T follicular helper cell (primary cell): ENCODE results near the gene PACS2.

Source experiments
- DNase-seq: peaks from one replicate; pipeline ENCODE4 v3.0.0-alpha.2; 2020; ENCODE audit warnings: low read depth

PACS2 gene

GRCh38 chr14:105367116-105368031 lies 52.8 kb downstream of the PACS2 start:
- DNase-seq: no peak

- DNase-seq: no peak
These were observed 53.5 kb downstream of the PACS2 start for GRCh38 chr14:105368032-105368417.

DNA sequence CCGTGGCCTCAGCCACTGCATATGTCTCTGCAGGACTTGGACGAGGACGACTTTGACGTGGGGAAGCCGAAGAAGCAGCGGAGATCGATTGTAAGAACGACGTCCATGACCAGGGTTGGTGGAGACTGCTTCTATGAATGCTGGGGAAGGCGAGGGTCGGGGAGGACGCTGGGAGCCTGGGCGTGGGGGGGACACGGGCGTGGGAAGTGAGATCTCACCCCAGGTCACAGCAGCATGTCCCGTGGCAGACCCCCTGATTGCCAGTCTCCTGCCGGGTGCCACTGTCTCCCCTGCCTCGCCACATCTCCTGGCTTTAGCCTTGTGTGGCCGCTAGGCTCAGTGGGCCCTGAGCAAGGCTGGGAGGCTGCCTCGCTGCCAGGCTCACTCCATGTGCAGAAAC lies 53.9 kb downstream of the PACS2 start:
- DNase-seq: no peak

DNA sequence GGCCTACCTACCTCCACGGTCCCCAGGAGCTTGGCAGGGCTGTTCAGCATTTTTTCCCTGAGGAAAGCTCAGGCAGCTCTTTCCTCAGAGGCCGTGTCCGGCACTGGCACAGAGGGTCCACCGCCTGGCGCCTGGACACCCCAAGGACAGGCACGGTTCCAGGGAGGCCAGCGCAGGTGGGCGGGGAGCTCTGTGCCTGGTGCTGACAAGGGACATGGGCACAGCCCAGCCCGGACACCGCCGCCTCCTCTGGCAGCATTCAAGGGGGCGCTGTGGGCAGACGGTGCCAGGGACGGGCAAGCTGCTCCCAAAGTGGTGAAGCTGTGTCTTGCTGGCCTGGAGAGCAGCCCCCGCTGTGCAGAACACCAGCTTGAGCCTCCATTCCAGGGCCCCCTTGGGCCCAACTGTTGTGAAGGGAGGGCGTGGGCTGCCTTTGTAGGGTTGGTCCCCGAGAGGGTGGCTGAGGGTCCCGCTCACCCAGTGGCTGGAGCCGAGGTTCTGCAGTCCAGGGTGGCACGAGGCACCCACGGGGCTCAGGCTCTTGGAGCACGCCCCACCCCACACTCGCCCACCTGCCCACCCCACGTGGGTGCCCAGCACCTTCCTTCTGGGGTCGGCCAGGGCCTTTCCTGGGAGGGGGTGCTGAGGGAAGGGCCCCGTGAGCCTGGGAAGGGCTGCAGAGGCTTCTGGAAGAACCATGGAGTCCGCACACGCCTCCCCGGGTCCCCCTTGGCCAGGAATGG lies 54.5 kb downstream of the PACS2 start:
- DNase-seq: no peak

DNA sequence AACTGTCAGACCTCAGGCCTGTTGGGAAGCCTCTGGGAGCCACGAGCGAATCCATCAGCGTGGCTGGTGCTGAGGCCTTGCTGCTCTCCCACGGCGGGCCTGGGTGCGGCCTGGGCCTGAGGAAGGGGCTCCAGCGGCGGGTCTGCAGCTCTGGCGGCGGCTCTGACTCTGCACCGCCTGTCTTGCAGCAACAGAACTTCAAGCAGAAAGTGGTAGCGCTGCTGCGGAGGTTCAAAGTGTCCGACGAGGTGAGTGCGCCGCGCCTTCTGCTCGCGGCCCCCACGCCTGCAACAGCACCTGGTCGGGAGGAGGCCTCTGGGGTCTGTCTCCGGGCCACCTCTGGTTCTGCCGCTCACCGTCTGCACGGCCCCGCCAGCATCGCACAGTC lies 55.1 kb downstream of the PACS2 start:
- DNase-seq: no peak

GRCh38 chr14:105374389-105374788 lies 59.8 kb downstream of the PACS2 start:
- no peak for DNase-seq

GRCh38 chr14:105375635-105376057 lies 61.1 kb downstream of the PACS2 start:
- no peak for DNase-seq

- no peak for DNase-seq
These were observed 62.2 kb downstream of the PACS2 start for GRCh38 chr14:105376521-105377440.

DNA sequence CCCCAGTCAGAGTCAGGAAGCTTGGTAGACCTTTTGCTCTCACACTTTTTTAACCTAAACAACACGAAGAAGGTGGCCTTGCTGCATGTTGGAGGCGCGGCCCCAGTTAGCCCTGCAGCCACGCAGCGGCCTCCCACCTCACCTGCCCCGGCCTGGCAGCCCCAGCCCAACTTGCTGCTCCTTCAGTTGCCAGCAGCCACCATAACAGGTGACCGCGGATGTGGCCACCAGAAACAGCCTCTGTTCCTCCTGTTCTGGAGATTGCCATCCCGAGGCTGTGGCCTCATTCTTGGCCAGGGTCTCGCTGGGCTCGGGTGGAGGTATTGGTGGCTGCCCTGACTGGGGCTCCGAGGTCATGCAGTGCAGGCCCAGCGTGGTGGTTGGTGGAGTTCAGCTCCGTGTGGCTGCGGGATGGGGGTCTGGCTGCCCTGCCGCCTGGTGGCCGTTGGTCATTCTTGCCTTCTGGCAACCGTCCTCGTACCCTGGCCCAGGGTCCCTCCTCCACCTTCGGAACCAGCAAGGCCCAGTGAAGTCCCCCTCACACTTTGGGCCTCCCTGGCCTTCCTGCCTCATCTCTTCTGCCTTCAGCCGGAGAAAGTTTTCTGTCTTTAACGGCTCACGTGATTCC lies 63.1 kb downstream of the PACS2 start:
- DNase-seq: no peak

DNA sequence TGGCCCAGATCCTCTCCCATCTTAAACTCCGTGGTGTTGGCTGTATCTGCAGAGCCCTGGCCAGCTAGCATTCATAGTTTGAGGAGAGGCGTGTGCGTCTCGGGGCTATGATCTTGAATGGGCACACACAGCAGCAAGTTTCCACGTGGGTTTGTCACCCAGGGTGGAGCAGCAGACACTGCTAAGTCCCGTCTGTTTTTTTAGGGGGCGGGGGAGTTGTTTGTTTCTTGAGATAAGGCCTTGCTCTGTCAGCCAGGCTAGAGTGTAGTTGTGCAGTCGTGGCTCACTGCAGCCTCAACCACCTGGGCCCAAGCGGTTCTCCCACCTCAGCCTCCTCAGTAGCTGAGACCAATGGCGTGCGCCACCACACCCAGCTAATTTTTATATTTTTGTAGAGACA lies 63.7 kb downstream of the PACS2 start:
- DNase-seq: no peak

- DNase-seq: no peak
These were observed 64.5 kb downstream of the PACS2 start for GRCh38 chr14:105378873-105379685.

GRCh38 chr14:105379946-105380345 lies 65.4 kb downstream of the PACS2 start:
- DNase-seq: no peak

GRCh38 chr14:105380756-105381155 lies 66.2 kb downstream of the PACS2 start:
- DNase-seq: no peak

DNA sequence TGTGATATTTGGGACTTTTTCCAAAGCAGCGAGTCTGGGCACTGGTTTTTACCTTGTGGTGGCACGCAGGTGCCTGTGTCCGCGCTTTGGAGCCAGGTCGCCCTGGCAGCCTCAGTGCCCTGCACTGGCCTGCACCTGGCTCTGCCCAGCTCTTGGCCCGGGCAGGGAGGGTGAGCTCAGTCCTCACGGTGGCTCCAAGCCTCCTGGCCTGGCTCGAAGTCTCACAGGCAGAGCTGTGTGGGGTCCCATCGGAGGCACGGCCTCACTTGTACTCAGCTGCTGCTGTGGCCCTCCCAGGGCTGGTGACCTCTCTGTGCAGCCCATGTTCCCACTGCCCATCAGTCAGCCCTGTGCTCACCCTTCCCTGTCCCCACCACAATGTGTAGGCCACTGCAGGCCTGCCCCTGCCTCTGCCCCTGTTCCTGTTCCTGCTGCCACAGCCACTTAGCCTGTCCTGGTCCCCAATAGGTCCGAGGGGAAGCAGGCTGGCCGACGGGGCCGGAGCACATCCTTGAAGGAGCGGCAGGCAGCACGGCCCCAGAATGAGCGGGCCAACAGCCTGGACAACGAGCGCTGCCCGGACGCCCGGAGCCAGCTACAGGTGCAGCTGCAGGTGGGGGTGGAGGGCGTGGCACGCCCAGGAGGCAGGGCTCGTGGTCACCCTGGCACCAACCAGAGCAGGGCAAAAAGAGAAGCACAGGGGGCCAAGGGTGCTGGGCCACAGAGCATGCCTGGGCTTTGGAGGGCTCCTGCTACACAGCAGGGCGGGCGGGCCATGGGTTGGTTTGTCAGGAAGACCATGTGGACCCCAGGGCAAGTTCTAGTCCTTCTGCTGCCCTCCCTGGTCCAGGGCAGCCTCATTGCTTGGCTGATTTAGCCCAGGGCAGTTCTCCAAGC lies 67.1 kb downstream of the PACS2 start:
- no peak for DNase-seq

GRCh38 chr14:105382343-105383082 lies 68.0 kb downstream of the PACS2 start:
- DNase-seq: no peak

GRCh38 chr14:105383083-105383730 lies 68.7 kb downstream of the PACS2 start:
- no peak for DNase-seq

GRCh38 chr14:105384041-105384557 lies 69.6 kb downstream of the PACS2 start:
- DNase-seq: no peak
